Measurements from ENCODE around the gene VN1R4. TPM values are rescaled to one million over a fixed set of nuclear protein-coding genes. Genes with fewer than 3 reads are reported as not detected.
A peak's percentile ranks its signal among the peaks of the same experiment; 100 is the strongest.
"Not testable (repeated sequence)": the region's sequence is repeated elsewhere in the genome, so short reads cannot be mapped to it uniquely, and the experiment has no call there.

The VN1R4 gene
- total and polyA plus RNA-seq, 8 donors: not detected

GRCh38 chr19:53275480-53275879 is 8.0 kb upstream of the VN1R4 start:
- no peaks in the 10 kb centered on the region for H3K36me3 ChIP-seq
- 89 to 96% (median 93%) methylated on average over 2 of the region's 2 CpGs for WGBS, 5 donors
- H3K4me1 ChIP-seq: no peaks in the 10 kb centered on the region
- peaks cover 0 to 33% (median 15%) of the 10 kb centered on the region in 4 donors for H3K9me3 ChIP-seq
- DNase-seq: no peak
- no peak overlapping the region for H3K4me3 ChIP-seq
- peaks cover 0 to 20% (median 0%) of the 10 kb centered on the region in 3 donors for H3K27me3 ChIP-seq
- H3K27ac ChIP-seq: no peak overlapping the region
- TF ChIP-seq POLR2A (IDR thresholded peaks at IDR 0.05): no peak
- TF ChIP-seq POLR2AphosphoS5 (IDR thresholded peaks at IDR 0.05): no peak
- no peak for TF ChIP-seq CTCF (IDR thresholded peaks at IDR 0.05)
- no peak for TF ChIP-seq EP300 (IDR thresholded peaks at IDR 0.05)
- intact Hi-C loops (cut with DNase I; ENCODE audit: low total_unique reads): no loop called here

GRCh38 chr19:53272044-53272443 is 4.5 kb upstream of the VN1R4 start:
- intact Hi-C loops (cut with DNase I; ENCODE audit: low total_unique reads): no loop called here
- no peaks in the 10 kb centered on the region for H3K4me1 ChIP-seq
- no peak overlapping the region for H3K4me3 ChIP-seq
- no peaks in the 10 kb centered on the region for H3K36me3 ChIP-seq
- TF ChIP-seq CTCF (IDR thresholded peaks at IDR 0.05): no peak
- no peak for TF ChIP-seq EP300 (IDR thresholded peaks at IDR 0.05)
- no peak for TF ChIP-seq POLR2AphosphoS5 (IDR thresholded peaks at IDR 0.05)
- no peak for TF ChIP-seq POLR2A (IDR thresholded peaks at IDR 0.05)
- no peak for DNase-seq
- 80 to 87% (median 86%) methylated on average over 7 to 9 of the region's 9 CpGs for WGBS, 5 donors
- H3K9me3 ChIP-seq: peaks cover 0 to 33% (median 17%) of the 10 kb centered on the region in 4 donors
- no peak overlapping the region for H3K27ac ChIP-seq
- H3K27me3 ChIP-seq: peaks cover 0 to 11% (median 0%) of the 10 kb centered on the region in 3 donors

- H3K4me1 ChIP-seq; H3K4me3 ChIP-seq; intact Hi-C loops (cut with DNase I; ENCODE audit: low total_unique reads); H3K27ac ChIP-seq; DNase-seq; H3K27me3 ChIP-seq; H3K36me3 ChIP-seq: not testable (repeated sequence)
- H3K9me3 ChIP-seq: peaks cover 0 to 27% (median 16%) of the 10 kb centered on the region in 4 donors
- 89 to 99% (median 94%) methylated on average over 13 to 27 of the region's 27 CpGs for WGBS, 5 donors
Measured at GRCh38 chr19:53269861-53270260, 2.3 kb upstream of the VN1R4 start.

- 65 to 70% (median 70%) methylated on average over 14 of the region's 14 CpGs for WGBS, 5 donors
- H3K27ac ChIP-seq; intact Hi-C loops (cut with DNase I; ENCODE audit: low total_unique reads); H3K4me3 ChIP-seq; H3K36me3 ChIP-seq; DNase-seq; H3K27me3 ChIP-seq: not testable (repeated sequence)
- H3K4me1 ChIP-seq: peaks cover 0 to 16% (median 7%) of the 10 kb centered on the region in 4 donors
- peaks cover 0 to 57% (median 30%) of the 10 kb centered on the region in 4 donors for H3K9me3 ChIP-seq
Measured at GRCh38 chr19:53257715-53258342, 9.7 kb downstream of the VN1R4 start, which contains the start of gene VN1R2. Gene VN1R2, plus strand, starts transcription at chr19:53258292. Its CDS starts 84 bp downstream, at chr19:53258376.

- Histone ChIP-seq H3K27me3 (no peaks in the 10 kb centered on the region), H3K36me3 (peaks cover 15 to 34% (median 32%) of the 10 kb centered on the region in 4 donors), H3K4me1 (peaks cover 0 to 16% (median 7%) of the 10 kb centered on the region in 4 donors), H3K9me3 (peaks cover 0 to 70% (median 36%) of the 10 kb centered on the region in 4 donors), H3K27ac (peak within 1 kb of the TSS; percentile 51 to 86 (median 72)), H3K4me3 (peak within 1 kb of the TSS; percentile 61 to 94 (median 70))
- intact Hi-C loops (cut with DNase I; ENCODE audit: low total_unique reads): no loop called here
- DNase-seq: peak; percentile 74 to 97
- no peak for TF ChIP-seq EP300 (IDR thresholded peaks at IDR 0.05)
- peak; percentile 26 to 79 (median 40) for TF ChIP-seq POLR2AphosphoS5 (IDR thresholded peaks at IDR 0.05)
- no peak for TF ChIP-seq CTCF (IDR thresholded peaks at IDR 0.05)
- WGBS, 5 donors: 3 to 6% (median 4%) methylated on average over 69 to 72 of the region's 72 CpGs
Measured at GRCh38 chr19:53254411-53255341, 12.8 kb downstream of the VN1R4 start, which contains the start of gene ZNF677. Gene ZNF677, minus strand, starts transcription at chr19:53254873. Its CDS starts 3,323 bp downstream, at chr19:53251550.
